OCI-LY1 (cell line): ENCODE data around the gene SRR.
"Not testable (repeated sequence)": the region's sequence is repeated elsewhere in the genome, so short reads cannot be mapped to it uniquely, and the experiment has no call there.

Experiments used
- H2AFZ ChIP-seq: fragments of 200-600 bp; sonication (generic), shearing (Covaris generic); 2 replicates; pipeline ENCODE4 v1.6.0; 2014; ENCODE audit warnings: antibody characterized with exemption, mild to moderate bottlenecking, low read length
- H3F3A ChIP-seq: fragments of 200-600 bp; sonication (generic), shearing (Covaris generic); 2 replicates; pipeline ENCODE4 v1.6.0; 2014; ENCODE audit warnings: mild to moderate bottlenecking, antibody characterized with exemption, low read length, moderate library complexity; ENCODE audit not compliant: insufficient read depth
- H3K27ac ChIP-seq: fragments of 200-600 bp; sonication (generic); 2 replicates; pipeline ENCODE4 v1.5.1; 2014; ENCODE audit warnings: low read length, mixed run types, mild to moderate bottlenecking, low read depth; ENCODE audit not compliant: poor library complexity, severe bottlenecking
- H3K27me3 ChIP-seq: fragments of 200-600 bp; sonication (generic); 2 replicates; pipeline ENCODE4 v1.6.0; 2014; ENCODE audit warnings: antibody characterized with exemption, mild to moderate bottlenecking, low read length, moderate library complexity; ENCODE audit not compliant: insufficient read depth
- H3K36me3 ChIP-seq: fragments of 200-600 bp; sonication (generic); 2 replicates; pipeline ENCODE4 v1.6.1; 2014; ENCODE audit warnings: mild to moderate bottlenecking, antibody characterized with exemption, low read length, moderate library complexity, mixed read lengths; ENCODE audit not compliant: insufficient read depth
- H3K4me1 ChIP-seq: fragments of 200-600 bp; sonication (generic); 2 replicates; pipeline ENCODE4 v1.5.1; 2014; ENCODE audit warnings: mild to moderate bottlenecking, low read length, moderate library complexity; ENCODE audit not compliant: insufficient read depth, severe bottlenecking
- H3K4me2 ChIP-seq: fragments of 200-600 bp; sonication (generic), shearing (Covaris generic); 2 replicates; pipeline ENCODE4 v1.6.1; 2014; ENCODE audit warnings: low read length
- H3K4me3 ChIP-seq: fragments of 200-600 bp; sonication (generic); 2 replicates; pipeline ENCODE4 v1.5.1; 2014; ENCODE audit warnings: low read length, low read depth, mild to moderate bottlenecking, mixed read lengths; ENCODE audit not compliant: poor library complexity, severe bottlenecking
- H3K79me2 ChIP-seq: fragments of 200-600 bp; shearing (Covaris generic); 2 replicates; pipeline ENCODE4 v1.6.1; 2016; ENCODE audit warnings: mixed run types, low read length, mixed read lengths; ENCODE audit not compliant: insufficient read depth
- H3K9ac ChIP-seq: fragments of 200-600 bp; sonication (generic), shearing (Covaris generic); 2 replicates; pipeline ENCODE4 v1.6.1; 2014; ENCODE audit warnings: mild to moderate bottlenecking, low read length, mixed read lengths
- H3K9me2 ChIP-seq: fragments of 200-600 bp; sonication (generic), shearing (Covaris generic); 2 replicates; pipeline ENCODE4 v1.6.1; 2014; ENCODE audit warnings: low read depth, mild to moderate bottlenecking, low read length, mixed read lengths
- H3K9me3 ChIP-seq: fragments of 200-600 bp; shearing (Covaris generic); 2 replicates; pipeline ENCODE4 v1.6.1; 2014; ENCODE audit warnings: low read length, mixed read lengths
- H4K20me1 ChIP-seq: fragments of 200-600 bp; sonication (generic), shearing (Covaris generic); 2 replicates; pipeline ENCODE4 v1.6.0; 2016; ENCODE audit warnings: mild to moderate bottlenecking, low read length; ENCODE audit not compliant: insufficient read depth
- EZH2 ChIP-seq: fragments of 200-600 bp; sonication (generic), shearing (Covaris generic); IDR thresholded peaks from 2 replicates; pipeline ENCODE4 v1.8.0; 2017; ENCODE audit warnings: borderline replicate concordance, mixed run types, mild to moderate bottlenecking, antibody characterized with exemption, low read length, moderate library complexity, mixed read lengths
- TF ChIP-seq, protein P1 (sequence below): fragments of 200-600 bp; sonication (generic), shearing (Covaris generic); IDR thresholded peaks from 2 replicates; pipeline ENCODE4 v1.5.1; 2017; ENCODE audit warnings: mild to moderate bottlenecking, antibody characterized with exemption, low read length, moderate library complexity, mixed read lengths

The SRR gene

GRCh38 chr17:2309338-2310154 is 5.8 kb downstream of the SRR start:
- Histone ChIP-seq H3K4me3 (no peak overlapping the region), H3K9ac (no peak overlapping the region), H3K27ac (no peak overlapping the region), H3K4me1 (peaks cover 4% of the 10 kb centered on the region), H3K4me2 (no peak overlapping the region), H3F3A (no peaks in the 10 kb centered on the region), H2AFZ (no peak overlapping the region), H3K27me3 (no peaks in the 10 kb centered on the region), H3K79me2 (no peaks in the 10 kb centered on the region), H3K9me2 (no peaks in the 10 kb centered on the region), H3K36me3 (no peaks in the 10 kb centered on the region), H4K20me1 (no peaks in the 10 kb centered on the region), H3K9me3 (no peaks in the 10 kb centered on the region)
- TF ChIP-seq, protein P1, sequence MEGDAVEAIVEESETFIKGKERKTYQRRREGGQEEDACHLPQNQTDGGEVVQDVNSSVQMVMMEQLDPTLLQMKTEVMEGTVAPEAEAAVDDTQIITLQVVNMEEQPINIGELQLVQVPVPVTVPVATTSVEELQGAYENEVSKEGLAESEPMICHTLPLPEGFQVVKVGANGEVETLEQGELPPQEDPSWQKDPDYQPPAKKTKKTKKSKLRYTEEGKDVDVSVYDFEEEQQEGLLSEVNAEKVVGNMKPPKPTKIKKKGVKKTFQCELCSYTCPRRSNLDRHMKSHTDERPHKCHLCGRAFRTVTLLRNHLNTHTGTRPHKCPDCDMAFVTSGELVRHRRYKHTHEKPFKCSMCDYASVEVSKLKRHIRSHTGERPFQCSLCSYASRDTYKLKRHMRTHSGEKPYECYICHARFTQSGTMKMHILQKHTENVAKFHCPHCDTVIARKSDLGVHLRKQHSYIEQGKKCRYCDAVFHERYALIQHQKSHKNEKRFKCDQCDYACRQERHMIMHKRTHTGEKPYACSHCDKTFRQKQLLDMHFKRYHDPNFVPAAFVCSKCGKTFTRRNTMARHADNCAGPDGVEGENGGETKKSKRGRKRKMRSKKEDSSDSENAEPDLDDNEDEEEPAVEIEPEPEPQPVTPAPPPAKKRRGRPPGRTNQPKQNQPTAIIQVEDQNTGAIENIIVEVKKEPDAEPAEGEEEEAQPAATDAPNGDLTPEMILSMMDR = no peak
- TF ChIP-seq EZH2 = no peak

GRCh38 chr17:2312736-2313135 is 9.0 kb downstream of the SRR start:
- Histone ChIP-seq H3K27ac (no peak overlapping the region), H3F3A (no peaks in the 10 kb centered on the region), H3K79me2 (no peaks in the 10 kb centered on the region), H3K4me2 (no peak overlapping the region), H3K9ac (no peak overlapping the region), H3K27me3 (no peaks in the 10 kb centered on the region), H3K4me3 (no peak overlapping the region), H3K9me3 (no peaks in the 10 kb centered on the region), H3K9me2 (no peaks in the 10 kb centered on the region), H3K36me3 (no peaks in the 10 kb centered on the region), H2AFZ (no peak overlapping the region), H4K20me1 (no peaks in the 10 kb centered on the region), H3K4me1 (no peaks in the 10 kb centered on the region)
- no peak for TF ChIP-seq EZH2
- TF ChIP-seq, protein P1 = no peak

DNA sequence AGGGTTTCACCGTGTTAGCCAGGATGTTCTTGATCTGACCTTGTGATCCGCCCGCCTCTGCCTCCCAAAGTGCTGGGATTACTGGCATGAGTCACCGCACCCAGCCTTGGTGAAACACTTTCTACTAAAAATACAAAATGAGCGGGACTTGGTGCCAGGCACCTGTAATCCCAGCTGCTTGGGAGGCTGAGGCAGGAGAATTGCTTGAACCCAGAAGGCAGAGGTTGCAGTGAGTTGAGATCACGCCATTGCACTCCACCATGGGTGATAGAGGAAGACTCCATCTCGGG is 13.1 kb downstream of the SRR start:
- not testable (repeated sequence) for H3K9me3 ChIP-seq, H3K27ac ChIP-seq, H3K4me1 ChIP-seq, H4K20me1 ChIP-seq, H3K27me3 ChIP-seq, H3K79me2 ChIP-seq, H2AFZ ChIP-seq, H3K36me3 ChIP-seq, H3K4me3 ChIP-seq, H3F3A ChIP-seq, H3K9ac ChIP-seq, H3K9me2 ChIP-seq, H3K4me2 ChIP-seq

GRCh38 chr17:2317796-2318195 is 14.0 kb downstream of the SRR start:
- H4K20me1 ChIP-seq = no peaks in the 10 kb centered on the region
- H3K9ac ChIP-seq = no peak overlapping the region
- no peaks in the 10 kb centered on the region for H3F3A ChIP-seq
- no peak overlapping the region for H3K4me2 ChIP-seq
- TF ChIP-seq, protein P1 = no peak
- TF ChIP-seq EZH2 = no peak
- H3K4me1 ChIP-seq = no peaks in the 10 kb centered on the region
- H3K27ac ChIP-seq = no peak overlapping the region
- H3K4me3 ChIP-seq = no peak overlapping the region
- no peak overlapping the region for H2AFZ ChIP-seq
- no peaks in the 10 kb centered on the region for H3K79me2 ChIP-seq
- H3K27me3 ChIP-seq = no peaks in the 10 kb centered on the region
- H3K9me2 ChIP-seq = no peaks in the 10 kb centered on the region
- H3K36me3 ChIP-seq = peaks cover 16% of the 10 kb centered on the region
- H3K9me3 ChIP-seq = no peaks in the 10 kb centered on the region
